ENCODE results near the gene KIAA1217.

KIAA1217 gene

GRCh38 chr10:24278176-24278889, 69.4 kb downstream of the KIAA1217 start:
- Histone ChIP-seq H3K4me2 (ENCODE audit: low read length) (no peak overlapping the region), H3K9me3 (ENCODE audit: control insufficient read depth, low read length) (no peaks in the 10 kb centered on the region), H3K27ac (peak overlapping the region; percentile 44), H3K4me1 (peaks cover 9% of the 10 kb centered on the region), H3K4me3 (ENCODE audit: low read depth, low read length) (no peak overlapping the region), H3K36me3 (ENCODE audit: control insufficient read depth, insufficient read depth, low read length) (no peaks in the 10 kb centered on the region), H3K27me3 (ENCODE audit: control insufficient read depth, insufficient read depth, low read length) (no peaks in the 10 kb centered on the region), H2AFZ (no peak overlapping the region), H3K79me2 (peaks cover 45% of the 10 kb centered on the region), H3K9ac (no peak overlapping the region)
- TF ChIP-seq CTCF (IDR thresholded peaks at IDR 0.05), result no peak

- H3K79me2 ChIP-seq, result peaks cover 45% of the 10 kb centered on the region
- H3K36me3 ChIP-seq (ENCODE audit: control insufficient read depth, insufficient read depth, low read length), result no peaks in the 10 kb centered on the region
- no peak overlapping the region for H3K27ac ChIP-seq
Observed at GRCh38 chr10:24279166-24279565, 70.2 kb downstream of the KIAA1217 start.

GRCh38 chr10:24287559-24288195, 78.7 kb downstream of the KIAA1217 start:
- Histone ChIP-seq H3K9ac (no peak overlapping the region), H3K4me2 (ENCODE audit: low read length) (peak overlapping the region; percentile 32), H3K4me3 (ENCODE audit: low read depth, low read length) (no peak overlapping the region), H3K27me3 (ENCODE audit: control insufficient read depth, insufficient read depth, low read length) (no peaks in the 10 kb centered on the region), H3K36me3 (ENCODE audit: control insufficient read depth, insufficient read depth, low read length) (no peaks in the 10 kb centered on the region), H3K9me3 (ENCODE audit: control insufficient read depth, low read length) (no peaks in the 10 kb centered on the region), H3K27ac (peak overlapping the region; percentile 74), H3K4me1 (peaks cover 49% of the 10 kb centered on the region), H3K79me2 (peaks cover 48% of the 10 kb centered on the region), H2AFZ (no peak overlapping the region)
- TF ChIP-seq CTCF (IDR thresholded peaks at IDR 0.05), result peak; percentile 16

More at GRCh38 chr10:24279166-24279565, 70.2 kb downstream of the KIAA1217 start:
- H3K4me2 ChIP-seq (ENCODE audit: low read length), result no peak overlapping the region
- H3K4me1 ChIP-seq, result peaks cover 9% of the 10 kb centered on the region
- H3K9ac ChIP-seq, result no peak overlapping the region
- H3K9me3 ChIP-seq (ENCODE audit: control insufficient read depth, low read length), result no peaks in the 10 kb centered on the region
- no peaks in the 10 kb centered on the region for H3K27me3 ChIP-seq (ENCODE audit: control insufficient read depth, insufficient read depth, low read length)
- TF ChIP-seq CTCF (IDR thresholded peaks at IDR 0.05), result no peak
- no peak overlapping the region for H3K4me3 ChIP-seq (ENCODE audit: low read depth, low read length)
- no peak overlapping the region for H2AFZ ChIP-seq

GRCh38 chr10:24288581-24288980, 79.6 kb downstream of the KIAA1217 start:
- Histone ChIP-seq H2AFZ (no peak overlapping the region), H3K27ac (peak overlapping the region; percentile 74), H3K4me2 (ENCODE audit: low read length) (no peak overlapping the region), H3K9me3 (ENCODE audit: control insufficient read depth, low read length) (no peaks in the 10 kb centered on the region), H3K36me3 (ENCODE audit: control insufficient read depth, insufficient read depth, low read length) (no peaks in the 10 kb centered on the region), H3K4me3 (ENCODE audit: low read depth, low read length) (no peak overlapping the region), H3K79me2 (peaks cover 44% of the 10 kb centered on the region), H3K27me3 (ENCODE audit: control insufficient read depth, insufficient read depth, low read length) (no peaks in the 10 kb centered on the region), H3K9ac (no peak overlapping the region), H3K4me1 (peaks cover 56% of the 10 kb centered on the region)
- TF ChIP-seq CTCF (IDR thresholded peaks at IDR 0.05), result no peak
